Measurements from ENCODE around the gene CD99.
A peak's percentile ranks its signal among the peaks of the same experiment; 100 is the strongest.

CD99 gene

GRCh38 chrX:2676794-2677675 lies 14.1 kb upstream of the CD99 start:
- DNase-seq, result no peak

GRCh38 chrX:2677764-2678163 lies 13.3 kb upstream of the CD99 start:
- peak; percentile 98 for DNase-seq

- no peak for DNase-seq
Observed at GRCh38 chrX:2678583-2678982, 12.5 kb upstream of the CD99 start.

- DNase-seq, result no peak
Observed at GRCh38 chrX:2679534-2680485, 11.3 kb upstream of the CD99 start.

- DNase-seq, result no peak
Observed at GRCh38 chrX:2680486-2681348, 10.4 kb upstream of the CD99 start.

- no peak for DNase-seq
Observed at GRCh38 chrX:2682565-2683177, 8.4 kb upstream of the CD99 start.

GRCh38 chrX:2684256-2684655 lies 6.8 kb upstream of the CD99 start:
- no peak for DNase-seq

GRCh38 chrX:2685886-2686285 lies 5.2 kb upstream of the CD99 start:
- no peak for DNase-seq

GRCh38 chrX:2689773-2690666 lies 1.1 kb upstream of the CD99 start:
- DNase-seq, result no peak

- DNase-seq, result peak; percentile 48
Observed at GRCh38 chrX:2691543-2692220, 587 bp downstream of the CD99 start.

- peak; percentile 45 for DNase-seq
Observed at GRCh38 chrX:2692221-2693112, 1.4 kb downstream of the CD99 start.

- DNase-seq, result no peak
Observed at GRCh38 chrX:2693113-2694002, 2.3 kb downstream of the CD99 start.

- no peak for DNase-seq
Observed at GRCh38 chrX:2694914-2695267, 3.8 kb downstream of the CD99 start.

- peak; percentile 91 for DNase-seq
Observed at GRCh38 chrX:2696698-2697215, 5.7 kb downstream of the CD99 start.

GRCh38 chrX:2697306-2697705 lies 6.2 kb downstream of the CD99 start:
- DNase-seq, result no peak

- peak; percentile 25 for DNase-seq
Observed at GRCh38 chrX:2697741-2698299, 6.7 kb downstream of the CD99 start.

- DNase-seq, result no peak
Observed at GRCh38 chrX:2698604-2699003, 7.5 kb downstream of the CD99 start.

GRCh38 chrX:2699959-2700358 lies 8.9 kb downstream of the CD99 start:
- no peak for DNase-seq
